Tibial nerve (tissue), 3 donors: ENCODE measurements around the gene HTR3B.

ENCODE experiments used
- POLR2A ChIP-seq, 2 donors: fragments of 450-650 bp; IDR thresholded peaks; one replicate each; pipeline ENCODE4 v1.6.1; 2017; ENCODE audit warnings: antibody characterized with exemption in 2 of 2, mild to moderate bottlenecking in 2 of 2, moderate library complexity in 2 of 2
- TF ChIP-seq, protein P1 (sequence below), 5 experiments: fragments of 200-600 bp in 3 of 5; fragments of 450-650 bp in 2 of 5; sonication (generic) in 3 of 5; IDR thresholded peaks; one replicate each; pipeline ENCODE4 v1.5.1; 2016 to 2019; ENCODE audit warnings: antibody characterized with exemption in 5 of 5, mild to moderate bottlenecking in 3 of 5, moderate library complexity in 2 of 5

DNA sequence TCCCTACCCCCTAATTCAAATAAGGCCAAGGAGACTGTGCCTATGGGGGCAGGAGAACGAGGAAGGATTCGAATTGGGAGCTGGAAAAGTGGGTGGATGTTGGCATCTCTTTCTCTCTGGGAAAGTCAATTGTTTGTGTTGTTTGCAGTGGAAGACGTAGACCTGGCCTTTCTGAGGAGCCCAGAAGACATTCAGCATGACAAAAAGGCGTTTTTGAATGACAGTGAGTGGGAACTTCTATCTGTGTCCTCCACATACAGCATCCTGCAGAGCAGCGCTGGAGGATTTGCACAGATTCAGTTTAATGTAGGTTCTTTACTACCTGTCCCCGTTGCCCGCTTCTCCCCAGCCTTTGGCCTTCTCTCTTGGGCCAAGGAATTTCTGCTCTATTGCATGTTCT lies 28.2 kb downstream of the HTR3B start:
- TF ChIP-seq, protein P1, sequence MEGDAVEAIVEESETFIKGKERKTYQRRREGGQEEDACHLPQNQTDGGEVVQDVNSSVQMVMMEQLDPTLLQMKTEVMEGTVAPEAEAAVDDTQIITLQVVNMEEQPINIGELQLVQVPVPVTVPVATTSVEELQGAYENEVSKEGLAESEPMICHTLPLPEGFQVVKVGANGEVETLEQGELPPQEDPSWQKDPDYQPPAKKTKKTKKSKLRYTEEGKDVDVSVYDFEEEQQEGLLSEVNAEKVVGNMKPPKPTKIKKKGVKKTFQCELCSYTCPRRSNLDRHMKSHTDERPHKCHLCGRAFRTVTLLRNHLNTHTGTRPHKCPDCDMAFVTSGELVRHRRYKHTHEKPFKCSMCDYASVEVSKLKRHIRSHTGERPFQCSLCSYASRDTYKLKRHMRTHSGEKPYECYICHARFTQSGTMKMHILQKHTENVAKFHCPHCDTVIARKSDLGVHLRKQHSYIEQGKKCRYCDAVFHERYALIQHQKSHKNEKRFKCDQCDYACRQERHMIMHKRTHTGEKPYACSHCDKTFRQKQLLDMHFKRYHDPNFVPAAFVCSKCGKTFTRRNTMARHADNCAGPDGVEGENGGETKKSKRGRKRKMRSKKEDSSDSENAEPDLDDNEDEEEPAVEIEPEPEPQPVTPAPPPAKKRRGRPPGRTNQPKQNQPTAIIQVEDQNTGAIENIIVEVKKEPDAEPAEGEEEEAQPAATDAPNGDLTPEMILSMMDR (IDR thresholded peaks at IDR 0.05) = no peak
- TF ChIP-seq POLR2A (IDR thresholded peaks at IDR 0.05) = no peak
